ENCODE measurements around the gene E2F6.

The E2F6 gene

DNA sequence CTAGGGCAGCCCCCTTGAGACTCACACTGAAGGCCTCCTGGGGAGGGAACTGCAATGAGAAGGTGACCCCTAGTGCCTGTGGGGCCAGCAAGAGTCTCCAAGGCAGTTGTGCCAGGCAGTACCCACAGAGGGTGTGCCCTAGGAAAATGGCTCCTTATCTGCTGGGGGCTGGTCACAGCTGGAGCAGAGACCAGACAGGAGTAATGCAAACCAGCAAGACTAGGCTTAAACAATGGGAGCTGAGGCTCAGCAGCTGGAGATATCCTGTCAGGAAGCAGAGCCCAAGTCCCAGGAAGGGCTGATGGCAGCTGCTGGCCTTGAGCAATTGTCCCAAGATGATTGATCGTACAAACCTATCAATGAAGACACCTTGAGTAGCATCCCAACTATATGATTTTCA, 26.8 kb upstream of the E2F6 start:
- 89% methylated on average over 1 of the region's 1 CpG for WGBS
- H3K4me3 ChIP-seq (ENCODE audit: low read length), result no peak overlapping the region
- no peak overlapping the region for H3K9ac ChIP-seq (ENCODE audit: low read depth, low read length)
- H3K36me3 ChIP-seq (ENCODE audit: insufficient read depth, low read length), result no peaks in the 10 kb centered on the region
- peaks cover 19% of the 10 kb centered on the region for H3K4me1 ChIP-seq (ENCODE audit: insufficient read depth, low read length)
- peaks cover 5% of the 10 kb centered on the region; the same call in 1 of the 2 replicates for H3K9me3 ChIP-seq (ENCODE audit: insufficient read depth, low read depth, low read length)
- no peak overlapping the region for H3K27ac ChIP-seq (ENCODE audit: low read depth, low read length)
- H3K27me3 ChIP-seq (ENCODE audit: insufficient read depth, low read length), result no peaks in the 10 kb centered on the region

DNA sequence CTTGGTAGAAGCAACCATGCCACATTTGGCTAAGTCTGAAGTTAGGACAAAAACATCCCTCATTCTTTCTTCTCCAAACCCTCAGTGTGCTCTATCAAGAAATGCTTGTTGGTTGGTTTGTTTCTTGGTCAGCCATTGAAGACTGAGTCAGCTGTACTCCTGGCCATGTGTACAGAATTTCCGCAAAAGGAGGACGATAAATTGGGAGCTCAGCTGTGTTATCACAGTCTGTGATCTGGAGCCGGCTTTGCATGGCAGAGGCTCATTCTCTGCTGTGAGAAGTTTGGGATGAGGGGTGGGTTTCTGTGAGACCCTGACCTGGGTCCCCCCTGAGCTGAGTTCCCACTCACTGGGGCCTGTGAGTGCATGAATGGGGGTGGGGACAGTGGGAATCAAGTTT, 26.3 kb upstream of the E2F6 start:
- Histone ChIP-seq H3K9ac (ENCODE audit: low read depth, low read length) (no peak overlapping the region), H3K36me3 (ENCODE audit: insufficient read depth, low read length) (no peaks in the 10 kb centered on the region), H3K9me3 (ENCODE audit: insufficient read depth, low read depth, low read length) (peaks cover 5% of the 10 kb centered on the region; the same call in 1 of the 2 replicates), H3K27me3 (ENCODE audit: insufficient read depth, low read length) (no peaks in the 10 kb centered on the region), H3K4me1 (ENCODE audit: insufficient read depth, low read length) (peaks cover 19% of the 10 kb centered on the region), H3K4me3 (ENCODE audit: low read length) (no peak overlapping the region), H3K27ac (ENCODE audit: low read depth, low read length) (no peak overlapping the region)
- WGBS, result 92% methylated on average over 3 of the region's 3 CpGs

DNA sequence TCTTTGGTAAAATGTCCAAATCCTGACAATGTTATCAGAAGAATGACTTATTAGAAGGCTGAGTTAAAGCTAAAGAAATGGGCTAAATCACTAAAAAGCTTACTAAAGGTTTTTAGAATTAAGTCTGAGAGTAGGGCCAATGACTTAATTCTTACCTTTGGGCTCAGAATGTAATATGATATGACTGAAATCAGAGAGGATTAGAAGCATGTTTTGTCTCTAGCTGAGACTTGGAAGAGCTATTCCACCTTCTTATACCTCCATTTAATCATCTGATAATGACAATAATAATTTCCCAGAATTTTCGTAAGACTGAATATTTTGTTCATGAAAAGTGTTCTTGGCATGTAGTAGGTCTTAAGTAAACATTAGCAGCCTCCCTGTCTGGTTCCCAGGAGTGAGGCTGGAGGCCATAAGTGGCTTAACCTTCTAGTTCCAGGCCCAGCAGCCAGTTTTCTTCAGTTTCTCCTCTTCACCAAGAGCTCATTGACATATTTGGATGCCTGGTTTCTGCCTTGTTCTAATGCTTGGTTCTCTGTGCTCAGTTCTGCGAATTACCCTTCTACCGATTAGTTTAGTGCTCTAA, 25.5 kb upstream of the E2F6 start:
- Histone ChIP-seq H3K36me3 (ENCODE audit: insufficient read depth, low read length) (no peaks in the 10 kb centered on the region), H3K4me3 (ENCODE audit: low read length) (no peak overlapping the region), H3K9me3 (ENCODE audit: insufficient read depth, low read depth, low read length) (peaks cover 5% of the 10 kb centered on the region; the same call in 1 of the 2 replicates), H3K4me1 (ENCODE audit: insufficient read depth, low read length) (peaks cover 19% of the 10 kb centered on the region), H3K27ac (ENCODE audit: low read depth, low read length) (no peak overlapping the region), H3K9ac (ENCODE audit: low read depth, low read length) (no peak overlapping the region), H3K27me3 (ENCODE audit: insufficient read depth, low read length) (no peaks in the 10 kb centered on the region)
- WGBS, result 63% methylated on average over 3 of the region's 3 CpGs

DNA sequence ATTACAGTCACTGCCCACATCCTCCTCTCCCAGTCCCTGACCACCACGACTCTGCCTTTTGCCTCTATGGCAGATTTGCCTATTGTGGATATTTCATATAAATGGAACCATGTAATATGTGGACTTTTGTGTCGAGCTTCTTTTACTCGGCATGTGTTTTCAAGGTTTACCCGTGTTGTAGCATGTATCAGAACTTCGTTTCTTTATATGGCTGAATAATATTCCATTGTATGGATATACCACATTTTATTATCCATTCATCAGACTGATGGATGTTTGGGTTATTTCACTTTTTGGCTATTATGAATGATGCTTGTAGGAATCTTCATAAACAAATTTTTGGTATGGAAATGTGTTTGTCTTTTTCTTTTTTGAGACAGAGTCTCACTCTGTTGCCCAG, 24.2 kb upstream of the E2F6 start:
- Histone ChIP-seq H3K27me3 (ENCODE audit: insufficient read depth, low read length) (no peaks in the 10 kb centered on the region), H3K27ac (ENCODE audit: low read depth, low read length) (no peak overlapping the region), H3K4me1 (ENCODE audit: insufficient read depth, low read length) (peaks cover 12% of the 10 kb centered on the region; the same call in 1 of the 2 replicates), H3K36me3 (ENCODE audit: insufficient read depth, low read length) (no peaks in the 10 kb centered on the region), H3K4me3 (ENCODE audit: low read length) (no peak overlapping the region), H3K9ac (ENCODE audit: low read depth, low read length) (no peak overlapping the region), H3K9me3 (ENCODE audit: insufficient read depth, low read depth, low read length) (peaks cover 5% of the 10 kb centered on the region; the same call in 1 of the 2 replicates)
- WGBS, result 98% methylated on average over 4 of the region's 5 CpGs

DNA sequence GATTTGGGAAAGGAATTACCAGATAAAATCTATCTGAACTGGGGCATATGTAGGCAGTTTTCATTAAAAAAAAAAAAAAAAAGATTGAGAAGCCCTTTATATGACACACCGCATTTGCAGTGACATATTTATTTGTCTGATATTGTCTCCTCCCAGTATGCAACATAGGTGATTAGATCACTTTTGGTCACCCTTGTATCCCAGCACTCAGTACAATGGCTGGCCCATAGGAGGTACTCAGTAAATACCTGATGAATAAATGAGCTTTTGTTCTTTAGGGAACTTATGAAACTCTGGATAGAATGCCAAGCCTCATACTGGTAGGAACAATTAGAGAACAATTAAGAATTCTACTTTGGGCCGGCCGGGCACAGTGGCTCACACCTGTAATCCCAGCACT, 22.8 kb upstream of the E2F6 start:
- H3K27me3 ChIP-seq (ENCODE audit: insufficient read depth, low read length), result no peaks in the 10 kb centered on the region
- no peaks in the 10 kb centered on the region for H3K36me3 ChIP-seq (ENCODE audit: insufficient read depth, low read length)
- WGBS, result 64% methylated on average over 3 of the region's 3 CpGs
- H3K4me3 ChIP-seq (ENCODE audit: low read length), result no peak overlapping the region
- no peak overlapping the region for H3K9ac ChIP-seq (ENCODE audit: low read depth, low read length)
- H3K27ac ChIP-seq (ENCODE audit: low read depth, low read length), result no peak overlapping the region
- H3K9me3 ChIP-seq (ENCODE audit: insufficient read depth, low read depth, low read length), result peaks cover 5% of the 10 kb centered on the region; the same call in 1 of the 2 replicates
- peaks cover 17% of the 10 kb centered on the region; the same call in 1 of the 2 replicates for H3K4me1 ChIP-seq (ENCODE audit: insufficient read depth, low read length)

DNA sequence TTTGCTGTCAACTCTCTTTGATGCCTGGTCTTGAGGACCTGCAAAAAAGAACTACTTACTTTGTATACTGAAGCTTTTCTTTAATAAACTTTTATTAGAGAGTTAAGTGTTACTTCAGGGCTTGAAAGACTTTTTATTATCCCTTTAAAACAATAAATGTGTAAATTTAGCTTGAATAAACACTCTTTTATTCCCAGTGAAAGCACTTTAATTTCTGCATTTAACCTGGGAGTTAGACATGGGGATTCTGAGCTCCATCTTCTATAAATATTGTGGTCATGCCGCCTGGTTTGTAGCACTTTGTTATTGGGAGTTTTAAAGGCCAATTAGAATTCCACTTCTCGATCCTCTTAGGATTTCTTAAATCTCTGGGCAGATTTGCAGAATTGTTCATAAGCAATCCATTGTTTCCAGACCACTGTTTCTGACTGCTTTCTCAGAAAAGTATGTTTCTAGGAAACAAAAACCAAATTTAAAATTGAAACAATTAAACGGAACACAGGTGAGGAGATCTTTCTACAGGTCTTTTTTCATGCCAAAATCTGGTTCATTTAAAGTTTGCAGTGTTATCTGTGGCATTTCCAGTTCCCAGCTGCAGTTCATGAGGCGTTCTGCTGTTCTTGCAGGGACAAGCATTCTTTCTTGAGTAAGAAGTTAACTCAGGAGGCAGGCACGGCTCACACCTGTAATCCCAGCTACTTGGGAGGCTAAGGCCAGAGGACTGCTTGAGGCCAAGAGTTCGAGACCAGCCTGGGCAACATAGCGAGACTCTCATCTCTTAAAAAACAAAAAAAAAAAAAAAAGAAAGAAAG, 18.1 kb upstream of the E2F6 start:
- 0 out of 2 replicates have a peak, but pooled peaks cover 6% of the 10 kb centered on the region for H3K4me1 ChIP-seq (ENCODE audit: insufficient read depth, low read length)
- no peak overlapping the region for H3K9ac ChIP-seq (ENCODE audit: low read depth, low read length)
- WGBS, result 66% methylated on average over 6 of the region's 7 CpGs
- H3K4me3 ChIP-seq (ENCODE audit: low read length), result peak overlapping the region; percentile 93
- H3K27ac ChIP-seq (ENCODE audit: low read depth, low read length), result no peak overlapping the region
- no peaks in the 10 kb centered on the region for H3K9me3 ChIP-seq (ENCODE audit: insufficient read depth, low read depth, low read length)
- no peaks in the 10 kb centered on the region for H3K36me3 ChIP-seq (ENCODE audit: insufficient read depth, low read length)
- H3K27me3 ChIP-seq (ENCODE audit: insufficient read depth, low read length), result peaks cover 31% of the 10 kb centered on the region

DNA sequence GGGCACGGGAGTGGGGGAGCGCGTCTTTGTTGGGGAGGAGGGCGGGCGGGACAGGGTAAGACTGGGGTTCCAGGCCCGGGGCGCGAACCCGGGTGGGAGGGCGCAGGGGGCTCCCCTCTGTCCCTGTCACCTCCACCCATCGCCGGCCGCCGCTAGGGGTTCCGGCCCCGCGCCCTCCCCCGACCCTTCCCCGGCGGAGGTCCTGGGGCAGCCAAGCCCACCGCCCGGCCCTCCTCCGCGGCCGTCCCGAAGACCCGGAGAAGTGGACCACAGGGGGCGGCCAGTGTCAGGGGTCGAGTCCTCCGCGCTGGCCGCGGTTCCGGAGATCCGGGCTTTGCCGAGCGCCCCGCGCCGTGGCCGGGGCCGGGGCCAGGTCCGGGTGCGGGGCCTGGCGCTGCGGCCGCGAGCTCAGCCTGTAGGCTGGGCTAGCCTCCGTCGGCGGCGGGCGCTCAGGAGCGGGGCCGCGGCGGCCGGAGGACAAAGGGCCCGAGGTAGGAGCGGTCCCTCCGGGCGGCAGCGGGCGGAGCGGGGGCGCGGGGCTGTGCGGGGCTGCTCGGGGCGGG, 16.6 kb upstream of the E2F6 start:
- WGBS, result under 1% methylated on average over 70 of the region's 70 CpGs
- Histone ChIP-seq H3K4me1 (ENCODE audit: insufficient read depth, low read length) (0 out of 2 replicates have a peak, but pooled peaks cover 6% of the 10 kb centered on the region), H3K9me3 (ENCODE audit: insufficient read depth, low read depth, low read length) (no peaks in the 10 kb centered on the region), H3K36me3 (ENCODE audit: insufficient read depth, low read length) (no peaks in the 10 kb centered on the region), H3K27ac (ENCODE audit: low read depth, low read length) (peak overlapping the region; percentile 29; the same call in 1 of the 2 replicates), H3K27me3 (ENCODE audit: insufficient read depth, low read length) (peaks cover 31% of the 10 kb centered on the region), H3K4me3 (ENCODE audit: low read length) (peak overlapping the region; percentile 93), H3K9ac (ENCODE audit: low read depth, low read length) (peak overlapping the region; percentile 82)

DNA sequence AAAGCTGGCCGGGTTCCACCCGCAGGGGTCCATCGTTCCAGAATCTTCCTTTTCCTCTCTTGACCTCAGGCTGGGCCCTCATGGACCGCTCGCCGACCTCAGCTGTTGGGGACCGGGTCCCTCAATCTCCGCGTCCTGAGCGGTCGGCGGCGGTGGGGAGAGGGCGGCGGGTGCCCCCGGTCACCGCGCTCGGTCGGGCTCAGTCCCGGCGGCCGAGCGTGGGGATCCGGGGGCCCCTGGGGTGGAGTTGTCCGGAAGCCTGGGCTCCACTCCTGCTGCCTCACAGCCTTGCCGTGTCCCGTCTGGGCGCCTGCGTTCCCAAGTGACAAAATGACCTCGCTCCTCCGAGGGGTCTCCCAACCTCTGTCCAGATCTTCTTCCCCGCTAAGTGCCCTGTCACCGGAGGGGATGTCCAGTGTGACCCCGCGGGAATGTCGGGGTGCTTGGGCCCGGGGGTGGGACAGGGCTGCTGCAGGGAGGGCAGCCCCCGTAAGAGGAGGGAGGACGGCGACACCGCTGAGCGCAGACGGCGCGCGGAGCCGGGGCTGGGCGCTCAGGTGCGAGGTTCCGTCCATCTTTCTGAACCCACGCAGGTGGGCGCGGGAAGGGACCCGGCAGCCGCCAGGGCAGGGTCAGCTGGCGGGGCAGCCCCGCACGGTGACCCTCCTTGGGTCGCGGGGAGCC, 16.0 kb upstream of the E2F6 start:
- WGBS, result 7% methylated on average over 61 of the region's 61 CpGs
- Histone ChIP-seq H3K27me3 (ENCODE audit: insufficient read depth, low read length) (peaks cover 31% of the 10 kb centered on the region), H3K4me3 (ENCODE audit: low read length) (peak overlapping the region; percentile 93), H3K27ac (ENCODE audit: low read depth, low read length) (no peak overlapping the region), H3K4me1 (ENCODE audit: insufficient read depth, low read length) (0 out of 2 replicates have a peak, but pooled peaks cover 6% of the 10 kb centered on the region), H3K9ac (ENCODE audit: low read depth, low read length) (0 out of 2 replicates have a peak overlapping the region, but pooled peaks have one; percentile 28), H3K36me3 (ENCODE audit: insufficient read depth, low read length) (no peaks in the 10 kb centered on the region), H3K9me3 (ENCODE audit: insufficient read depth, low read depth, low read length) (no peaks in the 10 kb centered on the region)

DNA sequence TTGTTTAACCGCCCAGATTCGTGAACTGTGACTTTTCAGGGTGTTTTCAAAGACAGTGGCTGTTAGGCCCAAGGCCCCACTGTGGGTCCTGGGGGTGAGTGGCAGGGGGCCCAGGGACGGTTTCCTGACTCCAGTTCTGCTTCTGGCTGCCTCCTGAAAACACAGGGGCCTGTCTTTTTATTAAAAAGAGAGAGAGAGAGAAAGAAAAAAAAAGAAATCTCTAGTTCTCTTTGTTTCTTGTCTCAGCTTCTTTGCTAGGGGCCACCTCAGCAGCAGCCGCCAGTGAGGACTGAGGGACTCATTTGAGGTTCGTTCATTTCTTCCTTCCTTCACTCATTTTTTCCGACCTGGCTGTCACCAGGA, 15.4 kb upstream of the E2F6 start:
- Histone ChIP-seq H3K36me3 (ENCODE audit: insufficient read depth, low read length) (no peaks in the 10 kb centered on the region), H3K27ac (ENCODE audit: low read depth, low read length) (no peak overlapping the region)

DNA sequence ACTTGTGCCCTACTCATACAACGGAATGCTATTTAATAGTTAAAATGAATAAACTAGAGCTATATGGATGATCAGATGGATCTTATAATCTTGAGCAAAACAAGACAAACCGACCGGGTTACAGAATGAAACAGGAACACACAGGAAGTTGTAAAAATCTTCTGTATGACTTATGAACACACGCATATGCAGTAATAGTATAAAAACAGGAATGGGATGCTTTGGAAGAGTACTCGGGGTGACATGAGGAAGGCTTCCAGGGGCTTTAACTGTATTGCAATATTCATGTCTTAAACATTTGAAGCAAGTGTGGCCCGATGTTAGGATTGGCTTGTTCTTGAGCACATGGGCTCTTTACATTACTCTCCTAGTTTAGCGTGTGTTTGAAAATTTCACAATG, 14.9 kb upstream of the E2F6 start:
- no peak overlapping the region for H3K27ac ChIP-seq (ENCODE audit: low read depth, low read length)
- H3K27me3 ChIP-seq (ENCODE audit: insufficient read depth, low read length), result peaks cover 31% of the 10 kb centered on the region
- H3K36me3 ChIP-seq (ENCODE audit: insufficient read depth, low read length), result no peaks in the 10 kb centered on the region
- WGBS, result 90% methylated on average over 7 of the region's 7 CpGs
- no peak overlapping the region for H3K4me3 ChIP-seq (ENCODE audit: low read length)
- H3K4me1 ChIP-seq (ENCODE audit: insufficient read depth, low read length), result 0 out of 2 replicates have a peak, but pooled peaks cover 6% of the 10 kb centered on the region
- no peak overlapping the region for H3K9ac ChIP-seq (ENCODE audit: low read depth, low read length)
- H3K9me3 ChIP-seq (ENCODE audit: insufficient read depth, low read depth, low read length), result no peaks in the 10 kb centered on the region

More for the DNA sequence above, 15.4 kb upstream of the E2F6 start:
- Histone ChIP-seq H3K27me3 (ENCODE audit: insufficient read depth, low read length) (peaks cover 31% of the 10 kb centered on the region), H3K4me3 (ENCODE audit: low read length) (peak overlapping the region; percentile 93), H3K4me1 (ENCODE audit: insufficient read depth, low read length) (0 out of 2 replicates have a peak, but pooled peaks cover 6% of the 10 kb centered on the region), H3K9ac (ENCODE audit: low read depth, low read length) (no peak overlapping the region), H3K9me3 (ENCODE audit: insufficient read depth, low read depth, low read length) (no peaks in the 10 kb centered on the region)
- WGBS, result 47% methylated on average over 6 of the region's 6 CpGs

Data from HUES64 (cell line).